ENCODE results near the gene PERCC1.
"Not testable (repeated sequence)": the region's sequence is repeated elsewhere in the genome, so short reads cannot be mapped to it uniquely, and the experiment has no call there.

PERCC1 gene

GRCh38 chr16:1470481-1471251 lies 39.8 kb downstream of the PERCC1 start:
- DNase-seq, result no peak

- no peak for DNase-seq
Measured at GRCh38 chr16:1471569-1472194, 40.8 kb downstream of the PERCC1 start.

GRCh38 chr16:1472974-1473373 lies 42.1 kb downstream of the PERCC1 start:
- DNase-seq, result no peak

- DNase-seq, result no peak
Measured at GRCh38 chr16:1474082-1474795, 43.4 kb downstream of the PERCC1 start.

GRCh38 chr16:1474796-1475551 lies 44.1 kb downstream of the PERCC1 start, which contains the start of gene CLCN7:
Gene CLCN7 (minus strand): TSS chr16:1475028. CDS start chr16:1474974, 54 bp downstream.
- DNase-seq, result peak; percentile 90 to 92

DNA sequence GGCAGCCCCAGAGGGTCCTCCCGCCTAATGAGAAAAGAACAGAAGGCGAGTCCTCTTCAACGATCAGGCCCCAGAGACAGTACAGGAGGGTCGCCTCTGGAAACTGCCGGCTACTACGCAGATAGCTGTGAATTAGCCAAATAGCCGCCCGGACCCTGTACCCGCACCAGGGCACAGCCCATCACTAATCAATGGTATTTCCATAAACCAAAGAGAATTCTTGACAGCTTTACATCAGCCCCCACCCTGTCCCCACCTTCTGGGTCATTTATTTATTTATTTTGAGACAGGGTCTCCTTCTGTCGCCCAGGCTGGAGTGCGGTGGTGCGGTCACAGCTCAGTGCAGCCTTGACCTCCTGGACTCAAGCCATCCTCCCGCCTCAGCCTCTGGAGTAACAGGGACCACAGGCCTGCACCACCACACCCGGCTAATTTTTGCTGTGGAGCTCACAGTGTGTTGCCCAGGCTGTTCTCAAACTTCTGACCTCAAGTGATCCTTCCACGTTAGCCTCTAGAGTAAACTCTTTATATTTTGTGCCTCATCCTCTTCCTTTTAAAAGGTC lies 44.8 kb downstream of the PERCC1 start:
- no peak for DNase-seq

DNA sequence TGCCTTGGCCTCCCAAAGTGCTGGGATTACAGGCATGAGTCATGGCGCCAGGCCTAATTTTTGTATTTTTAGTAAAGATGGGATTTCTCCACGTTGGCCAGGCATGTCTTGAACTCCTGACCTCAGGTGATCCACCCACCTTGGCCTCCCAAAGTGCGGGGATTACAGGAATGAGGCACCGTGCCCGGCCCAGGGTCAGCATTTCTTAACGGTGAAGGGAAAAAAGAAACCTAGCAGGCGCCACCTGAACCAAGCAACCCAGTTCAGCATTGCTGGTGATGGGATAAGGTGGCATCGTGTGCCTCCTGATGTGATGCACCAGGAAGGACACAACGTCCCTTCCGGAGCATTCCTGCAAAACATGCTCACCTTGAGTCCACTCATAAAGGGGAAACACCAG lies 46.2 kb downstream of the PERCC1 start:
- no peak for DNase-seq

DNA sequence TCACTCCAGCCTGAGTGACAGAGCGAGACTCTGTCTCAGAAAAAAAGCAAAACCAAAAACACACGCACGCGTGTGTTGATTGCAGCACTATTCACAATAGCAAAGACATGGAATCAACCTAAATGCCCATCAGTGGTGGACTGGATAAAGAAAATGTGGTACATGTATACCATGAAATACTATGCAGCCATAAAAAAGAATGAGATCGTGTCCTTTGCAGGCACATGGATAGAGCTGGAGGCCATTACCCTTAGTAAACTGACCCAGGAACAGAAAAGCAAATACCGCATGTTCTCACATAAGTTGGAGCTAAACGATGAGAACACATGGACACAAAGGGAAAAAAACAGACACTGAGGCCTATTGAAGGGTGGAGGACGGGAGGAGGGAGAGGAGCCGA lies 48.1 kb downstream of the PERCC1 start:
- DNase-seq, result not testable (repeated sequence)

- no peak for DNase-seq
Measured at GRCh38 chr16:1481906-1482835, 51.3 kb downstream of the PERCC1 start.
